Measurements from ENCODE around the gene STEEP1. TPM values are rescaled to one million over a fixed set of nuclear protein-coding genes. Genes with fewer than 3 reads are reported as not detected.

The STEEP1 gene
- total RNA-seq: 10 to 100 TPM; 17.4 to 17.8 TPM

- DNase-seq (ENCODE audit: low spot score): peak; percentile 93
- H3K27ac ChIP-seq: peak within 1 kb of the TSS; percentile 64 to 70
- H3K4me1 ChIP-seq: peaks cover 0 to 7% of the 10 kb centered on the region in 2 donors
- no peak for TF ChIP-seq CTCF (IDR thresholded peaks at IDR 0.05)
- H3K9me3 ChIP-seq: no peaks in the 10 kb centered on the region
- peak within 1 kb of the TSS; percentile 56 to 61 for H3K4me3 ChIP-seq
- H3K27me3 ChIP-seq: no peaks in the 10 kb centered on the region
- no peaks in the 10 kb centered on the region for H3K36me3 ChIP-seq
Observed at GRCh38 chrX:119565107-119565663, at the start of gene STEEP1. Gene STEEP1 (minus strand): TSS chrX:119565409. CDS start chrX:119565355, 54 bp downstream.

- no peak for DNase-seq (ENCODE audit: low spot score)
- no peak for TF ChIP-seq CTCF (IDR thresholded peaks at IDR 0.05)
- Histone ChIP-seq H3K4me1 (no peaks in the 10 kb centered on the region), H3K27me3 (no peaks in the 10 kb centered on the region), H3K27ac (no peak overlapping the region), H3K4me3 (no peak overlapping the region), H3K36me3 (no peaks in the 10 kb centered on the region), H3K9me3 (no peaks in the 10 kb centered on the region)
Observed at GRCh38 chrX:119614776-119615175, 49.6 kb upstream of the STEEP1 start.

GRCh38 chrX:119607018-119607389 is 41.8 kb upstream of the STEEP1 start:
- no peaks in the 10 kb centered on the region for H3K9me3 ChIP-seq
- H3K4me3 ChIP-seq: peak overlapping the region; percentile 63 to 72
- TF ChIP-seq CTCF (IDR thresholded peaks at IDR 0.05): no peak
- no peaks in the 10 kb centered on the region for H3K36me3 ChIP-seq
- peak overlapping the region; percentile 87 to 91 for H3K27ac ChIP-seq
- DNase-seq (ENCODE audit: low spot score): no peak
- peaks cover 0 to 5% of the 10 kb centered on the region in 2 donors for H3K4me1 ChIP-seq
- H3K27me3 ChIP-seq: no peaks in the 10 kb centered on the region

GRCh38 chrX:119606280-119607017 is 41.2 kb upstream of the STEEP1 start, which contains the start of gene NKRF:
Gene NKRF (minus strand): TSS chrX:119606424.
- Histone ChIP-seq H3K4me1 (peaks cover 0 to 5% of the 10 kb centered on the region in 2 donors), H3K27me3 (no peaks in the 10 kb centered on the region), H3K27ac (peak within 1 kb of the TSS; percentile 87 to 91), H3K9me3 (no peaks in the 10 kb centered on the region), H3K4me3 (peak within 1 kb of the TSS; percentile 63 to 72), H3K36me3 (no peaks in the 10 kb centered on the region)
- peak; percentile 93 for DNase-seq (ENCODE audit: low spot score)
- no peak for TF ChIP-seq CTCF (IDR thresholded peaks at IDR 0.05)

- Histone ChIP-seq H3K36me3 (no peaks in the 10 kb centered on the region), H3K4me1 (peaks cover 0 to 5% of the 10 kb centered on the region in 2 donors), H3K9me3 (no peaks in the 10 kb centered on the region), H3K27ac (peak overlapping the region; percentile 87 to 91), H3K27me3 (no peaks in the 10 kb centered on the region), H3K4me3 (peak overlapping the region; percentile 63 to 72)
- no peak for DNase-seq (ENCODE audit: low spot score)
- no peak for TF ChIP-seq CTCF (IDR thresholded peaks at IDR 0.05)
Observed at GRCh38 chrX:119605464-119606279, 40.5 kb upstream of the STEEP1 start.

Data from right atrium auricular region (tissue), 2 donors.